Measurements from ENCODE around the gene MTAP.

GRCh38 chr9:21862871-21863270 is 60.4 kb downstream of the MTAP start:
- no peak for TF ChIP-seq GABPA (IDR thresholded peaks at IDR 0.05 in 1 of 2, conservative IDR thresholded peaks at IDR 0.05 in 1 of 2)
- TF ChIP-seq, protein P1, sequence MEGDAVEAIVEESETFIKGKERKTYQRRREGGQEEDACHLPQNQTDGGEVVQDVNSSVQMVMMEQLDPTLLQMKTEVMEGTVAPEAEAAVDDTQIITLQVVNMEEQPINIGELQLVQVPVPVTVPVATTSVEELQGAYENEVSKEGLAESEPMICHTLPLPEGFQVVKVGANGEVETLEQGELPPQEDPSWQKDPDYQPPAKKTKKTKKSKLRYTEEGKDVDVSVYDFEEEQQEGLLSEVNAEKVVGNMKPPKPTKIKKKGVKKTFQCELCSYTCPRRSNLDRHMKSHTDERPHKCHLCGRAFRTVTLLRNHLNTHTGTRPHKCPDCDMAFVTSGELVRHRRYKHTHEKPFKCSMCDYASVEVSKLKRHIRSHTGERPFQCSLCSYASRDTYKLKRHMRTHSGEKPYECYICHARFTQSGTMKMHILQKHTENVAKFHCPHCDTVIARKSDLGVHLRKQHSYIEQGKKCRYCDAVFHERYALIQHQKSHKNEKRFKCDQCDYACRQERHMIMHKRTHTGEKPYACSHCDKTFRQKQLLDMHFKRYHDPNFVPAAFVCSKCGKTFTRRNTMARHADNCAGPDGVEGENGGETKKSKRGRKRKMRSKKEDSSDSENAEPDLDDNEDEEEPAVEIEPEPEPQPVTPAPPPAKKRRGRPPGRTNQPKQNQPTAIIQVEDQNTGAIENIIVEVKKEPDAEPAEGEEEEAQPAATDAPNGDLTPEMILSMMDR (IDR thresholded peaks at IDR 0.05; ENCODE audit: low read depth, low read length, missing input control): no peak
